ENCODE data around the gene VPS16.

The VPS16 gene

DNA sequence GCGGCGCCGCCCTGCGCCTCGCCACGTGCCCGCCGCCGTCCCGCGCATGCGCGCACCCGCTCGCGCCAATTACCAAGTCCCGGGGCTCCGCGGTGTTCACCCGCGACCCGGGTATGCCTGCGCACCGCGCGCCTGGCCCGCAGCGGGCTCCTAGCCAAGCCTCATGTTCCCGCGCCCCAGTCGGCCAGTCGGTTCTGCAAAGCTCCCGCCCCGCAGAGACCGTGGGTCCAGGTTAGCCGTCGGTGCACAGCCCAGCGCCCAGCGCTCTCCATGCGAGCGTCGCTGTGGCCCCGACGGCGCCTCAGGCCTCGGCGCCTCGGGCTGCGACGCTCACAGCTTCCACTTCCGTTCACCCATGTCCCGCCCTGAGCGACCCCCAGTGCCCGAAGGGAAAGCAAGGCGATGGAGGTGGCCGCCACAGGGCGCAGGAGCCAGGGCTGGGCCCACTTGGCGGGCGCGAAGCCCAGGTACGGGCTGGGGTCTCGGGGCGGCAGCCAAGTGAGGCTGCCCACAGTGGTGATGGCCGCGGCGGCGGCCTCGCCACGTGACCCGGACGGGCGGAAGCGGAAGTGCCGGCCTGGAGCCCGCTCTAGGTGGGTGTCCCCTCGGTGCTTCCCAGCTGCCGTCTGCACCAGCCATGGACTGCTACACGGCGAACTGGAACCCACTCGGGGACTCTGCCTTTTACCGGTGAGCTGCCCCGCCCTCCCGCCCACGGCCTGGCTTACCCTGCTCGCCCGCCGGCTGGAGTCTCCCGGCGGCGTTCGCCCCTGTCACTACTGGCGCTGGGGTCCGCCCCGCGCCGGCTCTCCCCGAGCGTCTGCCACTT is at the start of gene VPS16, which contains the start of gene PCED1A:
Gene VPS16, plus strand, starts transcription at position 608 of the 829 bp plus-strand sequence. Its CDS starts 30 bp downstream, at position 638.
Gene PCED1A, minus strand, starts transcription at position 518 of the 829 bp plus-strand sequence. CDS start 743 bp downstream, outside the sequence.
- Mint-ChIP-seq H3K36me3 (ENCODE audit: low read depth) (peaks cover 16% of the 10 kb centered on the region), H3K4me1 (ENCODE audit: low read depth) (peaks cover 10% of the 10 kb centered on the region)

GRCh38 chr20:2793471-2793870 is 47.1 kb upstream of the VPS16 start:
- Mint-ChIP-seq H3K36me3 (ENCODE audit: low read depth) (no peaks in the 10 kb centered on the region), H3K4me1 (ENCODE audit: low read depth) (no peaks in the 10 kb centered on the region), H3K9me3 (no peaks in the 10 kb centered on the region), H3K27ac (no peak overlapping the region), H3K27me3 (ENCODE audit: low read depth) (peaks cover 46% of the 10 kb centered on the region), H3K4me3 (no peak overlapping the region)

More for the DNA sequence above, at the start of gene VPS16, which contains the start of gene PCED1A:
- no peaks in the 10 kb centered on the region for H3K9me3 Mint-ChIP-seq
- no peaks in the 10 kb centered on the region for H3K27me3 Mint-ChIP-seq (ENCODE audit: low read depth)
- peak within 1 kb of the TSS; percentile 78 for H3K27ac Mint-ChIP-seq
- H3K4me3 Mint-ChIP-seq, result peak within 1 kb of the TSS; percentile 88

GRCh38 chr20:2794202-2794748 is 46.3 kb upstream of the VPS16 start:
- H3K36me3 Mint-ChIP-seq (ENCODE audit: low read depth), result no peaks in the 10 kb centered on the region
- no peak overlapping the region for H3K4me3 Mint-ChIP-seq
- H3K27ac Mint-ChIP-seq, result no peak overlapping the region
- no peaks in the 10 kb centered on the region for H3K4me1 Mint-ChIP-seq (ENCODE audit: low read depth)
- H3K9me3 Mint-ChIP-seq, result no peaks in the 10 kb centered on the region
- H3K27me3 Mint-ChIP-seq (ENCODE audit: low read depth), result peaks cover 47% of the 10 kb centered on the region

DNA sequence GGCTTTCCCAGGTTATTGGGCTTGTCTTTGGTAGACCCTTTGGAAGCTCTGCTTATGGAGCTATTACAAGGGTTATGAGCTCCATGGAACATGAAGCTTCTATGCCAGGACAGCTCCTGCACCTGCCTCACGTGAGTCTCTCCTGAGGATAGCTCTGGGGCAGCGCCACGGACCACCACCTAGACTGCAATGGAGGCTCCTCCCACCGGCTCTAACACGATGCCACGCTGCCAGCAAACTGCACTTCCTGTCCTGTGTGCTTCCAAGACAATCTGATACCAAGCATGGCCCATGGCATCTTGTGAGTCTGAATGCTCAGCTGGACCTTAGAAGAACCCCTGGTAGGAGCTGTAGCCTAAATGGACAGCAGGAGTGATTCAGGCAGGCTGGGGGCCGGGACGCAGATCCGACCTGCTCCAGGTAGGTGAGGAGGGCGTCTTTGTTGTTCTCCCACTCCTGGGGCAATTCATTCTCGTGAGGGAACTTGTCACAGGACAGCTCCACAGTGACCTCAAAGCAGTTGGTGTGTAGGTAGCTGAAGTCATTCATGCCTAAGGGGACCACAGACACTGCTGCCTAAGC is 45.6 kb upstream of the VPS16 start:
- no peak overlapping the region for H3K4me3 Mint-ChIP-seq
- no peaks in the 10 kb centered on the region for H3K9me3 Mint-ChIP-seq
- peaks cover 6% of the 10 kb centered on the region for H3K4me1 Mint-ChIP-seq (ENCODE audit: low read depth)
- peaks cover 2% of the 10 kb centered on the region for H3K36me3 Mint-ChIP-seq (ENCODE audit: low read depth)
- H3K27ac Mint-ChIP-seq, result no peak overlapping the region
- H3K27me3 Mint-ChIP-seq (ENCODE audit: low read depth), result peaks cover 52% of the 10 kb centered on the region

DNA sequence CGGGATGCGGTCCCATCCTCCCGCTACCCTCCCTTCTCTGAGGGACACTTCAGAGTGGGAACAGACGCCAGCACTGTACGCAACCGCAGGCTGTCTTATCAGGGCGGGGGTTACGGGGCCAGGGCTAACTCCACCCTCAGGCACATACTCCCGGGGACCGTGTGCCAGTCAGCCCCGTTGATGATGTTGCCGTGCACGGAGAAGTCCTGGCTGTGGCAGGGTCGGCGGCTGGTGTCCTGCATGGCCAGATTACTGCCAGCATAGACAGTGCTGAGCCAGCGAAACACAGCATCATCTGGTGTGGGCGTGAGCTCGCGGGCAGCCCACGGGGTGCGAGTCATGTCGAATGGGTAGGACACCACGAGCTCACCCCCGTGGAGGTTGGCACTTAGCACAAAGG is 45.1 kb upstream of the VPS16 start:
- Mint-ChIP-seq H3K4me1 (ENCODE audit: low read depth) (peaks cover 8% of the 10 kb centered on the region), H3K27ac (no peak overlapping the region), H3K27me3 (ENCODE audit: low read depth) (peaks cover 52% of the 10 kb centered on the region)

DNA sequence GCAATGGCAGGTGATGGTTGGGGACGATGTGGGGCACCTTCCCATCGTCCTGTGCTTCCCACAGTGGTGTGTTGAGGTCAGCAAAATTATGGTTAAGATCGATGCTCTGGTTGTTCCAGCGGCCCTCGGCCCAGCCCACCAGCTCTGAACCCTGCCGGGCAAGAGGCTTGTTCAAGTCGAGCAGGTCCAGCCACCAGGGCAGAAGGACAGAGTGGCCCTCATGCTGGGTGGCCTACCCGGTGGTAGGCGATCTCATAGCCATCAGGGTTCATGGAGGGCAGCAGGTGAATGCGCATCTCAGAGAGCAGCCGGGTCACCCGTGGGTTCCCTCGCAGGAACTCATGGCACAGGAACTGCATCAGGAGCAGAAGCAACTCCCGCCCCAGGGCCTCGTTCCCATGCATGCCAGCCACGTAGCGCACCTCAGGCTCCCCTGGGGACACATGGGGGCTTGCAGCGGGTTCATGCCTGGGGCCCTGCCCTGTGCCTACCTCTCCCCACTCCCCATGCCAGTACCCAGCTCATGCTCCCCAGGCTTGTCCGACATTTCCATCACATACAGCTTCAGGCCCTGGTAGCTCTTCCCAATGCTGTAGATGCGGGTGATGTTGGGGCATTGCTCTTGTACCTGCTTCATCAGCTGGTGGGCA is 44.4 kb upstream of the VPS16 start:
- Mint-ChIP-seq H3K27ac (no peak overlapping the region), H3K9me3 (no peaks in the 10 kb centered on the region), H3K36me3 (ENCODE audit: low read depth) (peaks cover 3% of the 10 kb centered on the region), H3K27me3 (ENCODE audit: low read depth) (peaks cover 54% of the 10 kb centered on the region), H3K4me1 (ENCODE audit: low read depth) (peaks cover 13% of the 10 kb centered on the region), H3K4me3 (no peak overlapping the region)

More for the DNA sequence above, 45.1 kb upstream of the VPS16 start:
- H3K9me3 Mint-ChIP-seq, result no peaks in the 10 kb centered on the region
- peaks cover 3% of the 10 kb centered on the region for H3K36me3 Mint-ChIP-seq (ENCODE audit: low read depth)
- H3K4me3 Mint-ChIP-seq, result no peak overlapping the region

DNA sequence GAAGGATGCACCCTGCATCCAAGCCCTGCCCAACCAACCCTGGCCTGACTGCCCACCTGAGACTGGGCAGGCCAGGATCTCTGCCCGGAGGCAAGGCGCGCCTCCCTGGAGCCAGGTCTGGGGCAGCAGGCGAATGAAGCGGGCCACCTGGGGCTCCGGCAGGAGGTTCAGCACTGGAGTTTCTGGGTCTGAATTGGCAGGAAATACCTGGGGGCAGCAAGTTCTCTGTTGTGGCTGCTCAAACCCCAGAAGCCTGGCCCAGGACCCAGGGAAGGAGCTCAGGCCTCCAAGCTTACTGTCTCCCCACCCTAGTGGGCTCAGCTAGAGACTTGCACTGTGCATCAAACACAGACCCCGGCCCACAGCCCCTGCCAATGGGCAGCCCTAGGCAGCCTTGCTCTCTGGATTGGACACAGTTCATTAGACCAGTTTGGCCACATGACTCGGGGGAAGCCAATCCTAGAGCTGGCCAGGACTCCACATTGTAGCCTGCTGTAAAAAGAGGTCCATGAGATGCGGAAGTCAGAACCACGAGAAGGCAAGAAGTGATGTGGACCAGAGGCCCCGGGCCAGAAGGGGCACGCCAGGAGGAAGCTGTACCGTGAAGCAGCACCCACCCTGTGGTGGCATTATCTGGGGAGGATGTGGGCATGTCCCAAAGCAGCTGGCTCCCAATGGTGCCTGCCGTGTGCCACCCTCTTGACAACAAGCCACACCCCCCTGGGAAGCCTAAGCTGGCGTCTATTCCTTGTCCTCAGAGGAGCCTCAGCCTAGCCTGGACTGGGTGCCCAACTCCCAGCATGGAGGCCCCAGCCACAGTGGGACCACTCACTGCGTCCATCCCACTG is 43.2 kb upstream of the VPS16 start:
- no peaks in the 10 kb centered on the region for H3K9me3 Mint-ChIP-seq
- peaks cover 54% of the 10 kb centered on the region for H3K27me3 Mint-ChIP-seq (ENCODE audit: low read depth)
- H3K27ac Mint-ChIP-seq, result no peak overlapping the region
- H3K36me3 Mint-ChIP-seq (ENCODE audit: low read depth), result peaks cover 3% of the 10 kb centered on the region
- H3K4me3 Mint-ChIP-seq, result no peak overlapping the region
- H3K4me1 Mint-ChIP-seq (ENCODE audit: low read depth), result peaks cover 15% of the 10 kb centered on the region

- Mint-ChIP-seq H3K27me3 (ENCODE audit: low read depth) (peaks cover 56% of the 10 kb centered on the region), H3K27ac (no peak overlapping the region), H3K36me3 (ENCODE audit: low read depth) (peaks cover 3% of the 10 kb centered on the region), H3K9me3 (no peaks in the 10 kb centered on the region), H3K4me1 (ENCODE audit: low read depth) (peaks cover 15% of the 10 kb centered on the region), H3K4me3 (no peak overlapping the region)
Measured at GRCh38 chr20:2798095-2798805, 42.3 kb upstream of the VPS16 start.

- Mint-ChIP-seq H3K27me3 (ENCODE audit: low read depth) (peaks cover 57% of the 10 kb centered on the region), H3K4me1 (ENCODE audit: low read depth) (peaks cover 15% of the 10 kb centered on the region), H3K27ac (no peak overlapping the region), H3K9me3 (no peaks in the 10 kb centered on the region), H3K36me3 (ENCODE audit: low read depth) (peaks cover 3% of the 10 kb centered on the region), H3K4me3 (no peak overlapping the region)
Measured at GRCh38 chr20:2798814-2799213, 41.7 kb upstream of the VPS16 start.

- Mint-ChIP-seq H3K27me3 (ENCODE audit: low read depth) (peaks cover 62% of the 10 kb centered on the region), H3K36me3 (ENCODE audit: low read depth) (peaks cover 3% of the 10 kb centered on the region), H3K27ac (no peak overlapping the region), H3K9me3 (no peaks in the 10 kb centered on the region), H3K4me3 (peak overlapping the region; percentile 89), H3K4me1 (ENCODE audit: low read depth) (peaks cover 15% of the 10 kb centered on the region)
Measured at GRCh38 chr20:2799271-2799670, 41.3 kb upstream of the VPS16 start.

DNA sequence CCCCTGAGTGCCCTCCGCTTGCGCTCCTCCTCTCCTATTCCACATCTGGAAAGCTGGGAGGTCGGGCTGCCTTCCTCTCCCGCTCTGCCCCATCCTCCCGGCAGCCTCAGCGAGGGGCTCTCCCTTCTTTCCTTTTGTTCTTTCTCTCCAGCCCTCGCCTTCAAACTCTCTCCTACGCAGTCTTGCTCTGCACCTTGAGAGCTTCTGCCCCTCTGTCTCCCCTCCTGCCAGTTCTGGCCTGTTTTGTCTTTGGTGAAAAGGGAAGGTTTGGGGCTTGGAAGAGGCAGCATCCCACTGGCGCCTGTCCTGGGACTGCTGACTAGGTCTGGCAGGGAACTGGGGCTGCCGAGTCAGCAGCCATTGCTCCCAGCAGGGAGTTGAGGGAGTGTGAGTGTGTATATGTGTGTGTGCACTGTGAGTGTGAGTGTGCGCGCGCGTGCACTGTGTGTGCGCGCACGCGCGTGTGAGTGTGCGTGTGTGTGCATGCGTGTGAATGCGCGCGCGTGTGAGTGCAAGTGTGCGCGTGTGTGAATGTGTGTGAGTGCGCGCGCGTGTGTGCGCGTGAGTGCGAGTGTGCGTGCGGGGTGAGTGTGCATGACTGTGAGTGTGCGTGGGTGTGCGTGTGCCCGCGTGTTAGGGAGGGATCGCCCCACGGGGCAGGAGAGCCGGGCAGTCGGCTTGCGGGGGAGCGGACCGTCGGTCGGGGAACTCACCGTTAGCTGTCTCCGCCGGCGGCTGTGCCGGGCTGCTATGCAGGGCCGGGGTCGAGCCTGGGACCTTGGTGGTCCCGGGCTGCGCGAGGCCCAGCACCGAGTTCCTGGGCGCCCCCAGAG is 40.6 kb upstream of the VPS16 start:
- peak overlapping the region; percentile 8 for H3K27ac Mint-ChIP-seq
- H3K27me3 Mint-ChIP-seq (ENCODE audit: low read depth), result peaks cover 67% of the 10 kb centered on the region
- H3K9me3 Mint-ChIP-seq, result no peaks in the 10 kb centered on the region

GRCh38 chr20:2800521-2801285 is 39.8 kb upstream of the VPS16 start, which contains the start of gene CPXM1:
Gene CPXM1 (minus strand): TSS chr20:2800627. CDS start chr20:2800572, 55 bp downstream.
- peaks cover 15% of the 10 kb centered on the region for H3K4me1 Mint-ChIP-seq (ENCODE audit: low read depth)
- peak within 1 kb of the TSS; percentile 89 for H3K4me3 Mint-ChIP-seq
- H3K27me3 Mint-ChIP-seq (ENCODE audit: low read depth), result peaks cover 71% of the 10 kb centered on the region
- peak within 1 kb of the TSS; percentile 15 for H3K27ac Mint-ChIP-seq
- H3K36me3 Mint-ChIP-seq (ENCODE audit: low read depth), result peaks cover 3% of the 10 kb centered on the region
- no peaks in the 10 kb centered on the region for H3K9me3 Mint-ChIP-seq

More for the DNA sequence above, 40.6 kb upstream of the VPS16 start:
- Mint-ChIP-seq H3K4me1 (ENCODE audit: low read depth) (peaks cover 15% of the 10 kb centered on the region), H3K4me3 (peak overlapping the region; percentile 89), H3K36me3 (ENCODE audit: low read depth) (peaks cover 3% of the 10 kb centered on the region)
